GM19468 (cell line): ENCODE data around the gene NUDT13.
A peak's percentile ranks its signal among the peaks of the same experiment; 100 is the strongest.
"Not testable (repeated sequence)": the region's sequence is repeated elsewhere in the genome, so short reads cannot be mapped to it uniquely, and the experiment has no call there.

Source experiments
- ATAC-seq: cut with Tn5 transposase; IDR thresholded peaks from one replicate; pipeline ENCODE4 v1.9.1; 2021; ENCODE audit warnings: mild to moderate bottlenecking, moderate library complexity, moderate number of reproducible peaks; ENCODE audit not compliant: unreplicated experiment; ENCODE audit errors: extremely low read depth

NUDT13 gene

GRCh38 chr10:73097305-73097670 lies 13.0 kb upstream of the NUDT13 start:
- ATAC-seq: no peak

- no peak for ATAC-seq
Measured at GRCh38 chr10:73099141-73099540, 11.1 kb upstream of the NUDT13 start.

DNA sequence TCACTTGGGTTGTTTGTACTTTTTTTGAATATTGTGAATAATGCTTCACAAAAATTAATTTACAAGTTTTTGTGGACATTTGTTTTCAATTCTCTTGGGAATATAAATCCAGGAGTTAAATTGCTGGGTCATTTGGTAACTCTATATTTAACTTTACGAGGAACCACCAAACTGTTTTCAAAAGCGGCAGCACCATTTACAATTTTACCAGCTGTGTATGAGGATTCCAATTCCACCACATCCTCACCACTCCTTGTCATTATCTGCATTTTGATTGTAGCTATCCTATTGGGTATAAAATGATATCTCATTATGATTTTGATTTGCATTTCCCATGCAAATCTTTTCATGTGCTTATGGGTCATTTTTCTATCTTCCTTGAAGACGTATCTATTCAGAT lies 4.0 kb upstream of the NUDT13 start:
- ATAC-seq: no peak

GRCh38 chr10:73109248-73109652 lies 1.0 kb upstream of the NUDT13 start:
- not testable (repeated sequence) for ATAC-seq

GRCh38 chr10:73112032-73112431 lies 1.8 kb downstream of the NUDT13 start:
- not testable (repeated sequence) for ATAC-seq

DNA sequence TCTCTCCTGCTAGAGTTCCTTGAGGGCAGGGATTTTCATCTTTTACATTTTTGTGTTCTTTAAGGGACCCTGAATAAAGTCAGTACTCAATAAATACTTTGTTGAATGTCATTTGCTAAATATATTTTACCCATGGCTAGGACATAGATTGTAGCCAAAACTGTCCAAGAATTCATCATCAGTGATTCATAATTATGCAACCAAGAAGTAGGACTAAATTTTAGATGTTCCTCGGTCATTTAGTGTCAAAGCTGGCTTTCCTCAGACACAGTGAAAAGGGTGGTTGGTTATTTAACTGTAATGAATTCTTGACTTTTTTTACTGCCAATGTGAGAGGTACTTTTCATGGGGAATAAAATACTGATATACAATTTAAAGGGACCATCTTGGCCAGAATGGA lies 3.3 kb downstream of the NUDT13 start:
- ATAC-seq: no peak

- no peak for ATAC-seq
Measured at GRCh38 chr10:73116017-73116416, 5.8 kb downstream of the NUDT13 start.

- ATAC-seq: peak; percentile 48
Measured at GRCh38 chr10:73117976-73118743, 7.9 kb downstream of the NUDT13 start.

DNA sequence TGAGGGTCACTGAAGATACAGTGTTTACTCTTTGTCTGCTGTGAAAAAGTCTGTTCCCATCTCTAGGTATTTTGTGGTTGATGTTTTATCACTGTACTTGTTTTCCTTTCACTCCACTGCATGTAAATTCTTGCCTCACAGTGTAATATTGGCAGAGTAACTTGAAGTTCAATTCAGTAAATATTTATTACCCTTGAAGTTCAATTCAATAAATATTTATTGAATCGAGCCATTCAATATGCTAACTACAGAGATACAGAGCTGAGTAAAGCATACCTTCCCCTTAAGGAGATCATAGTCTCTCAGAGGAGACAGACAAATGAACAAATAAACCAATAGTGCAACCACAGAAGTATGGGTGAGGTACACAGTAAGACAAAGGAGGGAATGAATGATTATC lies 9.2 kb downstream of the NUDT13 start:
- no peak for ATAC-seq

GRCh38 chr10:73119952-73120351 lies 9.7 kb downstream of the NUDT13 start:
- ATAC-seq: no peak

- ATAC-seq: no peak
Measured at GRCh38 chr10:73126343-73126742, 16.1 kb downstream of the NUDT13 start.

DNA sequence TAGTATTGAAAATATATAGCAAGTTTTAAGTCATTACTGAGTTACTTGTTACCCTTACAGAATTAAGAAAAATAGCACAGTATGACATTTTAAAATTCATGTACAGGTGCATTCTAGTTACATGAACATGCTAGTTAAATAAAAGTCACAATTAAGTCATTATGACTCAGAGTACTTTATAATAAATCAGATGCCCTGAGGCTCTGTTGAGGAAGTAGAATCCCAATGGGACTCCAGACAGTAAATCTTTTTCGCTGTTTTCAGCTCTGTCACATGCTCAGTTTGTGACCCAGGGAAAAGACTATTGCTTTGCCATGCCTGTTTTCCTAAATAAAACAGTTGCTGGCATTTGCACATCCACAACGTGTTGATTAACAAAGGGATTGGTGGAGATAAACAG lies 21.0 kb downstream of the NUDT13 start:
- ATAC-seq: no peak

- ATAC-seq: no peak
Measured at GRCh38 chr10:73131913-73132686, 21.8 kb downstream of the NUDT13 start.

GRCh38 chr10:73134727-73135126 lies 24.5 kb downstream of the NUDT13 start:
- ATAC-seq: no peak

- no peak for ATAC-seq
Measured at GRCh38 chr10:73136627-73137026, 26.4 kb downstream of the NUDT13 start.

GRCh38 chr10:73139251-73139650 lies 29.0 kb downstream of the NUDT13 start:
- no peak for ATAC-seq

GRCh38 chr10:73141603-73142002 lies 31.3 kb downstream of the NUDT13 start:
- ATAC-seq: no peak

DNA sequence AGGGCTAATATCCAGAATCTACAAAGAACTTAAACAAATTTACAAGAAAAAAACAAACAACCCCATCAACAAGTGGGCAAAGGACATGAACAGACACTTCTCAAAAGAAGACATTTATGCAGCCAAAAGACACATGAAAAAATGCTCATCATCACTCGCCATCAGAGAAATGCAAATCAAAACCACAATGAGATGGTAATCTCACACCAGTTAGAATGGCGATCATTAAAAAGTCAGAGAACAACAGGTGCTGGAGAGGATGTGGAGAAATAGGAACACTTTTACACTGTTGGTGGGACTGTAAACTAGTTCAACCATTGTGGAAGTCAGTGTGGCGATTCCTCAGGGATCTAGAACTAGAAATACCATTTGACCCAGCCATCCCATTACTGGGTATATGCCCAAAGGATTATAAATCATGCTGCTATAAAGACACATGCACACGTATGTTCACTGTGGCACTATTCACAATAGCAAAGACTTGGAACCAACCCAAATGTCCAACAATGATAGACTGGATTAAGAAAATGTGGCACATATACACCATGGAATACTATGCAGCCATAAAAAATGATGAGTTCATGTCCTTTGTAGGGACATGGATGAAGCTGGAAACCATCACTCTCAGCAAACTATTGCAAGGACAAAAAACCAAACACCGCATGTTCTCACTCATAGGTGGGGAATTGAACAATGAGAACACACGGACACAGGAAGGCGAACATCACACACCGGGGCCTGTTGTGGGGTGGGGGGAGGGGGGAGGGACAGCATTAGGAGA lies 40.6 kb downstream of the NUDT13 start:
- ATAC-seq: not testable (repeated sequence)

DNA sequence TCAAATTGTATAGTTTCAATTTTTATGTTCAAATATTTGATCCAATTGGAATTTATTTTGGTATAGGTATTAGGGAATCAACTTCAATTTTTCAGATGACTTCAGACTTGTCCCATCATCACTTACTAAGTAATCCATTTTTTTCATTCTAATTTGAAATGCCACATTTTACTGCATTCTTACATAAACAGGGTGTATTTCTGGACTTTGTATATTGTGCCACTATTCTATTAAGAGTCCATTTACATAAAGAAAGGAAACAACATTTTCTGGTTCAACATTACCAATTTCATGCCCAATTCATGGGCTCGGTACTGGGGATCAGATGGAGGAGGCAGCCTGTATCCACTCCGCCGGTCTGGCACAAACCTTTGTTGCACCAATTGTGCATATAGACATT lies 41.8 kb downstream of the NUDT13 start:
- no peak for ATAC-seq

DNA sequence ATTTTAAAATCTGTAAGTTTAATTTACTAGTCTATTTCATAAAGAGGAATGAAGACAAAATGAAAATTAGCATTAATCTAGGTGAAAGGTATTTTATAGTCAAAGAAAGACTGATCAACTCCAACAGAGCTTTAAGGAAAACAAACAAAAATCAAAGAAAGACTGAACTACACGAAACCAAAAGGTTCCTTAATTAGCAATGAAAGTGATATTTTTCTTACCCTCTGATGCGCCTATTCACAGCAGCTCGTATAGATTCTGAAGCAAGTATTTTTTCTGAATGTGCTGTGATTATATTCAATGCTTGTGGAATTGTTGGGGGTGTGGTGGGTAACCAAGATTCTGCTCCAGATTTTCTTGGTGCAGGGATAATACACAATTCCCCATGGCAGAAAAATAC lies 45.8 kb downstream of the NUDT13 start:
- no peak for ATAC-seq
